ENCODE results near the gene MBOAT1.

MBOAT1 gene

GRCh38 chr6:20234136-20234535 is 21.9 kb upstream of the MBOAT1 start:
- in situ Hi-C loops (cut with MboI; ENCODE audit: low sequenced_read_pairs) = no loop called here

GRCh38 chr6:20233007-20233730 is 20.9 kb upstream of the MBOAT1 start:
- in situ Hi-C loops (cut with MboI; ENCODE audit: low sequenced_read_pairs) = no loop called here

- in situ Hi-C loops (cut with MboI; ENCODE audit: low sequenced_read_pairs) = no loop called here
Measured at GRCh38 chr6:20232188-20232587, 19.9 kb upstream of the MBOAT1 start.

- in situ Hi-C loops (cut with MboI; ENCODE audit: low sequenced_read_pairs) = no loop called here
Measured at GRCh38 chr6:20230401-20231119, 18.3 kb upstream of the MBOAT1 start.

GRCh38 chr6:20229881-20230280 is 17.6 kb upstream of the MBOAT1 start:
- in situ Hi-C loops (cut with MboI; ENCODE audit: low sequenced_read_pairs) = no loop called here

GRCh38 chr6:20227350-20227749 is 15.1 kb upstream of the MBOAT1 start:
- in situ Hi-C loops (cut with MboI; ENCODE audit: low sequenced_read_pairs) = no loop called here

- in situ Hi-C loops (cut with MboI; ENCODE audit: low sequenced_read_pairs) = no loop called here
Measured at GRCh38 chr6:20223141-20223540, 10.9 kb upstream of the MBOAT1 start.

GRCh38 chr6:20221421-20221820 is 9.2 kb upstream of the MBOAT1 start:
- in situ Hi-C loops (cut with MboI; ENCODE audit: low sequenced_read_pairs) = no loop called here

GRCh38 chr6:20220359-20220758 is 8.1 kb upstream of the MBOAT1 start:
- in situ Hi-C loops (cut with MboI; ENCODE audit: low sequenced_read_pairs) = no loop called here

- in situ Hi-C loops (cut with MboI; ENCODE audit: low sequenced_read_pairs) = no loop called here
Measured at GRCh38 chr6:20217891-20218290, 5.6 kb upstream of the MBOAT1 start.

GRCh38 chr6:20217324-20217855 is 5.1 kb upstream of the MBOAT1 start:
- in situ Hi-C loops (cut with MboI; ENCODE audit: low sequenced_read_pairs) = no loop called here

GRCh38 chr6:20215310-20215709 is 3.0 kb upstream of the MBOAT1 start:
- in situ Hi-C loops (cut with MboI; ENCODE audit: low sequenced_read_pairs) = no loop called here

- in situ Hi-C loops (cut with MboI; ENCODE audit: low sequenced_read_pairs) = no loop called here
Measured at GRCh38 chr6:20213271-20213798, 1.1 kb upstream of the MBOAT1 start.

GRCh38 chr6:20211941-20212391 is 303 bp downstream of the MBOAT1 start:
- in situ Hi-C loops (cut with MboI; ENCODE audit: low sequenced_read_pairs) = no loop called here

- in situ Hi-C loops (cut with MboI; ENCODE audit: low sequenced_read_pairs) = no loop called here
Measured at GRCh38 chr6:20211037-20211940, 980 bp downstream of the MBOAT1 start.

GRCh38 chr6:20210158-20210557 is 2.1 kb downstream of the MBOAT1 start:
- in situ Hi-C loops (cut with MboI; ENCODE audit: low sequenced_read_pairs) = no loop called here

GRCh38 chr6:20208687-20209378 is 3.4 kb downstream of the MBOAT1 start:
- in situ Hi-C loops (cut with MboI; ENCODE audit: low sequenced_read_pairs) = no loop called here

GRCh38 chr6:20207088-20207418 is 5.2 kb downstream of the MBOAT1 start:
- in situ Hi-C loops (cut with MboI; ENCODE audit: low sequenced_read_pairs) = no loop called here

- in situ Hi-C loops (cut with MboI; ENCODE audit: low sequenced_read_pairs) = no loop called here
Measured at GRCh38 chr6:20205722-20206161, 6.5 kb downstream of the MBOAT1 start.

- in situ Hi-C loops (cut with MboI; ENCODE audit: low sequenced_read_pairs) = no loop called here
Measured at GRCh38 chr6:20204512-20204894, 7.8 kb downstream of the MBOAT1 start.

Measured in HL-60/S4 treated with retinoic acid at 250 ng/mL for 4 days and 3 days (cell line).